NCI-H446 treated with DMSO at 0.1 percent for 48 hours (cell line): Measurements from ENCODE around the gene FKRP.
"Not testable (repeated sequence)": the region's sequence is repeated elsewhere in the genome, so short reads cannot be mapped to it uniquely, and the experiment has no call there.

Experiments
- DNase-seq: peaks from one replicate; lab custom pipeline; 2025; lab: John Stamatoyannopoulos, UW

Gene FKRP

DNA sequence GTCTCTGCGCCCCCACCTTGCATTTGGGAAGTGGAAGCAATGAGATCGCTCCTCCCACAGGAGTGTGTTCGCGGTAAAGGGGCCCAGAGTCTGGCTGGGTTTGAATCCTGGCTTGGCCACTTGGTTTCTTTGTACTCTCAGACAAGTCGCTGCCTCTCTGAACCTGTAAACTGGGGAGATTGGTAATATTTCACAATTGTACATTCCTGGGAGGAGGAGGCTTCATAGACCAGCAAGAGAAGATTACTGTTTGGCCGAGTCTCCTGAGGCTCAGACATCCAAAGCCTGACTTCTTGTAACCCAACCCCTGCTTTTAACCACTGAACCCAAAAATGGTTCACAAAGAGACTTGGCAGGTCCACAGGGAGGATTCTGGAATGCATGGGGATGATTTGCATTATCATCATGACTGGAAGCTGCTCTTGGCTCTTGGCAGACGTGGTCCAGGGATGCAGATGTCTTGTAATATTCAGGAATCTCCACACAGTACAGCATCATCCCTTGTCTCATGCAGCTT, 14.0 kb downstream of the FKRP start:
- DNase-seq, result peak; percentile 36

- no peak for DNase-seq
Observed at GRCh38 chr19:46760363-46760762, 14.5 kb downstream of the FKRP start.

DNA sequence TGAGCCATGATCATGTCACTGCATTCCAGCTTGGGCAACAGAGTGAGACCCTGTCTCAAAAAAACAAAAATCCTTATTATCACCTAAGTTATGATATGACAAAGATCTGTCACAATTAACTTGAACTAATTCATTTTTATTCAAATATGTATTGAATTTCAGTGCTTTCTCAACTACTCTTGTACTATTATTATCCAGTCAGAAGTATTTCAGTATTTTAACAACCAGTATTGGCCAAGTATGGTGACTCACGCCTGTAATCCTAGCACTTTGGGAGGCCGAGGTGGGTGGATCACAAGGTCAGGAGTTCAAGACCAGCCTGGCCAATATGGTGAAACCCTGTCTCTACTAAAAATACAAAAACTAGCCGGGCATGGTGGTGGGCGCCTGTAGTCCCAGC, 15.0 kb downstream of the FKRP start:
- not testable (repeated sequence) for DNase-seq

- no peak for DNase-seq
Observed at GRCh38 chr19:46761418-46761831, 15.6 kb downstream of the FKRP start.

GRCh38 chr19:46762245-46762890, 16.5 kb downstream of the FKRP start:
- DNase-seq, result no peak

DNA sequence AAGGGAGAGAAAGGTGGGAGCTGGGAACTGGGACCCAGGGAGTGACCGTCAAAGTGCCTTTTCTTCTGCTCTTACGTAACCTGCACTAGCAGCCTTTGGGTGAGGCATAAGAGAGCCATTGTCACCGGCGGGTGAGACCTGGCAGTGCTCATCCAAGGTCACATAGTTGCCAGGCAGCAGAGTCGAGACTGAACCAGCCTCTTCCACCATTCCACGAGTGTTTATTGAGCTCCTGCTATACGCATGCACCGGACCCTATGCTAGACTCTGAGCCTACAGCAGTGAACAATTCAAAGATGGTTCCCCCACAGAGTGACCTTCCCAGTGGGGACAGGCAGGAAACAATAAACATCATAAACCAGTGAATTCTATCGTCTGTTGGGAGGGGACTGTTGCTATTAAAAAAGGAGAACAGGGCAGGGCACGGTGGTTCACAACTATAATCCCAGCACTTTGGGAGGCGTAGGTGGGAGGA, 19.0 kb downstream of the FKRP start:
- no peak for DNase-seq

DNA sequence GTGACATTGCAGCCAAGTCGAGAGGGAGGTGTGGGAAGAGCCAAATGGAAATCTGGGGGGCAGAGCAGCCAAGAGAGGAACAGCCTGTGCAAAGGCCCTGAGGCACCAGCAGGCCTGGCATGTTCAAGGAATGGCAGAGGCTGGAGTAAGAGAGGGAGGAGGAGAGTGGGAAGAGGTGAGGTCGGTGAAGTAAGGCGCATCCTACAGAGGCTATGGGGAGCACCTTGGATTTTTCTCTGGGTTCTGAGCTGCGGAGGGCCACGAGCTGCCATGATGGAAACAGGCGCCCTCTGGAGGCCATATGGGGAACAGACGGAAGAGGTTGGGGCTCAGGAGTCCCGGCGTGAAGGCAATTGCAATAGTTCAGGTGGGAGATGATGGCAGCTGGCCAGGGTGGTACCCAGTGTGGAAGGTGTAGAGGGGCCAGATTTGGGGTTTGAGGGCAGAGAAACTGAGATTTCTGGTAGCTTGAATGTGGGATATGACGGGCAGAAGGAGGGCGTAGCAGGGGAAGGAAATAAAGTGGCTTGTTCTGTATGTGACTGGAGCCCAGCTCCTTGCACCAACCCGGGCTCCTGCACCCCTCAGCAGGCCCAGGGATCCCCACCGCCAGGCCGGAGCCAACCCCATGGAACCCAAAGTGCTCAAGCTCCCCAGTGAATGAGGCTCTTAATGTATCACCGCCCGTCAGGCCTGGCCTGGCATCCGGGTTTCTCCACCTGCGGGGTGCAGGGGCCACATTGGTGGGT, 20.9 kb downstream of the FKRP start:
- DNase-seq, result no peak

DNA sequence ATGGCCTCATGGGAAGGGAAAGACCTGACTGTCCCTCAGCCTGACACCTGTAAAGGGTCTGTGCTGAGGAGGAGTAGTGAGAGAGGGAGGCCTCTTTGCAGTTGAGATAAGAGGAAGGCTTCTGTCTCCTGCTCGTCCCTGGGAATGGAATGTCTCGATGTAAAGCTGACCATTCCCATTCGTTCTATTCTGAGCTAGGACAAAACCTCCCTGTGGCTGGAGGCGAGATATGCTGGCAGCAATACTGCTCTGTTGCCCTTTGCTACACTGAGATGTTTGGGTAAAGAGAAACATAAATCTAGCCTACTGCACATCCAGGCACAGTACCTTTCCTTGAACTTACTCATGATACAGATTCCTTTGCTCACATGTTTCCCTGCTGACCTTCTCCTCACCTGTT, 22.9 kb downstream of the FKRP start:
- DNase-seq, result not testable (repeated sequence)

- no peak for DNase-seq
Observed at GRCh38 chr19:46772170-46773017, 26.5 kb downstream of the FKRP start.

DNA sequence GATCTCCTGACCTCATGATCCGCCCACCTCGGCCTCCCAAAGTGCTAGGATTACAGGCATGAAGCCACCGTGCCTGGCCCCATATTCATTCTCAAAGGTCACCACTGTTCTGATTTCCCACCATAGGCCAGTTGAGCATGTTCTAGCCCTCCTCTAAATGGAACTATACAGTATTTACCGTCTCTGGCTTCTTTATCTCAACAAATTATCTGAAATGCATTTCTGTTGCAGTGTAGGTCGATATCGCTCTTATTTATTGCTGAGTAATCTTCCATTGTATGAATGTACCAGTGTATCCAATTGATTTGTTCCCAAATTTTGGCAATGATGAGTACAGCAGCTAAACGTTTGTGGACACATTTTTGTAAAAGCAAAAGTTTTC, 27.2 kb downstream of the FKRP start:
- DNase-seq, result no peak

DNA sequence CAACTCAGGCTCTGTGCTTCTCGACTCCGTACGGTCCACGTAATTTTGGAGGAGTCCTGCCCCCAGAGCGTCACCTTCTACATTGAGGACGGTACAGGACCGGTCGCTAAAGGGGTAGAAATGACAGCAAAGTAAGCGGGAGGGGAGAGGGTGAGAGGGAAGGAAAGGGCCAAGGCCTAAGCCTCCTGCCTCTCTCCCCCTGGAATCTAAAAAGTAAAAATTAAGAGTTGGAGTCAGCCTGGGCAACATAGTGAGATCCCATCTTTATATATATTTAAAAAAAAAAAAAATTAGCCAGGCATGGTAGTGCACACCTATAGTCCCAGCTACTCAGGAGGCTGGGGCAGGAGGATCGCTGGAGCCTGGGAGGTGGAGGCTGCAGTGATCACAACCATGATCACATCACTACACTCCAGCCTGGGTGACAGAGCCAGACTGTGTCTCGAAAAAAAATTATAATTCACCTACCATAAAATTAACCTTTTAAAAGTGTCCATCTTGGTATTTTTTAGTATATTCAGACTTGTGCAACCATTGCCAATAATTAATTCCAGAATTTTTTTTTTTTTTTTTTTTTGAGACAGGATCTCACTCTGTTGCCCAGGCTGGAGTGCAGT, 29.9 kb downstream of the FKRP start:
- no peak for DNase-seq

GRCh38 chr19:46776927-46777911, 31.4 kb downstream of the FKRP start:
- DNase-seq, result no peak

DNA sequence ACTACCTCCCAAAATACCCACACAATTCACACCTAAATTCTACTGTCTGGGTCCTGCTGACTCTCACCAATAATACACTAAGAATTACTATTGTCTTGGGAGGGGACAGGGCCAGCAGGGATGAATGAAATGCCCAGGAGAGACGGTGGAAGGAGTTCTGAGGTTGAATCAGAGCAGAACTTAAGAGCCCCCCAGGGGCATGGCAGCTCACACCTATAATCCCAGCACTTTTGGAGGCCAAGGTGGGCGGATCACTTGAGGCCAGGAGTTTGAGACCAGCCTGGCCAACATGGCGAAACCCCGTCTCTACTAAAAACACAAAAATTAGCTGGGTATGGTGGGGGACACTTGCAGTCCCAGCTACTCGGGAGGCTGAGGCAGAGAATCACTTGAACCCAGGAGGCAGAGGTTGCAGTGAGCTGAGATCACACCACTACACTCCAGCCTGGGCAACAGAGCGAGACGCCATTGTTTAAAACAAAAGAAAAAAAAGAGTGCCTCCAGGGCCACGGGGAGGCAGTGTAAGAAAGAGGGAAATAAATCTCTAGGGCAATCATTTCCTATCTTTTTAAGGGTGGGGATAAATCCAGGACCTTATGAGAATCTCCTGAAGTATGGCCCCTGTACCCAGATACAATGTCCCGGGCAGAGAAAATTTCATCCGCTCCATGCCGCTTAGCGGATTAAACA, 32.2 kb downstream of the FKRP start:
- not testable (repeated sequence) for DNase-seq

- DNase-seq, result no peak
Observed at GRCh38 chr19:46782355-46783019, 36.6 kb downstream of the FKRP start.

DNA sequence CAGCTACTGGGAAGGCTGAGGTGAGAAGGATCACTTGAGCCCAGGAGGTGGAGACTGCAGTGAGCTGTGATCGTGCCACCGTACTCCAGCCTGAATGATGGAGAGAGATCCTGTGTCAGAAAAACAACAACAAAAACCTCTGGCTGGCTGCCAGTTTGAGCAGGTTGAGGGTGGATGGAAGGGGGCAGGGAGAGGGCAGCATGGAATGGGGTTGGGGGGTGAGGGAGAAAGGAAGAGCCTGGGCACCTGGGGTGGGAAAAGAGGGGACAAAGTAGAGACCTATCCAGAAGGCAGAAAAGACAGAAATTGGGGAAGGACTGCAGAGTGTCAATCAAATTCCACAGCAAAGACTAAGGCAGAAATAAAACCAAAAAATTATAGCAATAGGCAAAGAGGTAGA, 37.8 kb downstream of the FKRP start:
- DNase-seq, result no peak

GRCh38 chr19:46784262-46785053, 38.6 kb downstream of the FKRP start:
- DNase-seq, result peak; percentile 26

GRCh38 chr19:46785054-46785979, 39.5 kb downstream of the FKRP start:
- no peak for DNase-seq

DNA sequence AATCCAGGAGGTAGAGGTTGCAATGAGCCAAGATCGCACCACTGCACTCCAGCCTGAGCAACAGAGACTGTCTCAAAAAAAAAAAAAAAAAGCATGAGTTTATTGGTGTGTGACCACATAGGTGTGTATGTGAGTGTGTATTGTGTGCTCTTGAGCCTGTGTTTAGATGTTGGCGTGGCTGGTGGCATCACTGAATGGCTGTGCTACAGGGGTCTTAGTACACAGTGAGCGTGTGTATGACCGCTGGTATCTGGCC, 40.1 kb downstream of the FKRP start:
- DNase-seq, result no peak
